HG02588 (cell line): ENCODE measurements around the gene LTBP2.

Source experiments
- ATAC-seq: cut with Tn5 transposase; IDR thresholded peaks from one replicate; pipeline ENCODE4 v1.9.1; 2021; ENCODE audit warnings: mild to moderate bottlenecking, moderate library complexity; ENCODE audit not compliant: unreplicated experiment

The LTBP2 gene

GRCh38 chr14:74611650-74612349, at the start of gene LTBP2:
Gene LTBP2 (minus strand): TSS chr14:74612237. CDS start chr14:74611944, 293 bp downstream.
- no peak for ATAC-seq

- no peak for ATAC-seq
These were observed 48.8 kb upstream of the LTBP2 start for GRCh38 chr14:74660863-74661262.

DNA sequence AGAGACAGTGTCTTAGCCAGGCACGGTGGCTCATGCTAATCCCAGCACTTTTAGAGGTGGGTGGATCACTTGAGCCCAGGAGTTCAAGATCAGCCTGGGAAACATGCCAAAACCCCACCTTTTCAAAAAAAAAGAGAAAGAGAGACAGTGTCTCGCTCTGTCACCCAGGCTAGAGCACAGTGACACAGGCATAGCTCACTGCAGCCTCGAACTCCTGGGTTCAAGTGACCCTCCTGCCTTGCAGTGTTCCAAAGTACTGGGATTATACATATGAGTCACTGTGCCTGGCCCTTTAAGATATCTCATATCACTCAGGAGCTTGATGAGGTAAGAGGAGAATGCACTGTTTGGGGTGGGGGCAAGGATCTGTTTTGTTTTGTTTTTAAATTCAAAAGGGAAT, 48.1 kb upstream of the LTBP2 start:
- no peak for ATAC-seq

GRCh38 chr14:74658535-74659131, 46.6 kb upstream of the LTBP2 start:
- no peak for ATAC-seq

GRCh38 chr14:74656964-74657363, 44.9 kb upstream of the LTBP2 start:
- ATAC-seq: no peak

DNA sequence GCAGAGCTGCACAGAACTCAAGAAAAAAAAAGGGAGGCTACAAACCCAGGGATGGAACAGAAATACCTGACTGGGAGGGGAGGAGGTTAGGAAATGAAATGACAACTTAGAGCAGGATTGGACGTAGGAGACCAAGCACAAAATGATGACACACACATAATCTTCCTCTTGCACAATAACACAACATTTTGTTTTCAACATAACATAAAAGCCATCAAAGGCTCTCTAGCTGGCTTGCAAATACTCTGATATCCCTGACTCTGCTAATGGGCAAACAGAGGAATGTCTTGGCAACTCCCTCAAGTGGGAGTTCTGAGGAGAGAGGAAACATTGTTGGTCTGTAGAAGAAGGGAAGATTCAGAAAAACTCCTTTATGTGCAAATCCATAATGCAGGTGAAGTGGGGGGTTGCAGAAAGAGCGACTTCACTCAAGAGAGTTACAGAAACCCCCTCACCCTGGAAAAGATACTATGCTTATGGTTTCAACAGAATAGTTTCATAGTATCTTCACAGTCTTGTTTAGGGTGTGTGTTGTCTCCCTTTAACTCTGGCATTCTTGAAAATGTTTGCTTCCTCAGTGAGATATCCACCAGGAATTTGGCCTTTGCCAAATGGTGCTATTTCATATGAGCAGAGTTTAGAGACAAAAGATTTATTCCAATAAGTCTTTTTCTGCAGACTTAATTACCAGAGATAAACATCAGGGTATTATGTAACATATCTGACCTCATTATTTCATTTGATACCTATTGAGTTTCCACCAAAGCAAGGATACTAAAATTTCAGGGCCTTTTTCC, 43.8 kb upstream of the LTBP2 start:
- no peak for ATAC-seq

- ATAC-seq: no peak
These were observed 42.9 kb upstream of the LTBP2 start for GRCh38 chr14:74654931-74655330.

- ATAC-seq: no peak
These were observed 41.5 kb upstream of the LTBP2 start for GRCh38 chr14:74653386-74654138.

DNA sequence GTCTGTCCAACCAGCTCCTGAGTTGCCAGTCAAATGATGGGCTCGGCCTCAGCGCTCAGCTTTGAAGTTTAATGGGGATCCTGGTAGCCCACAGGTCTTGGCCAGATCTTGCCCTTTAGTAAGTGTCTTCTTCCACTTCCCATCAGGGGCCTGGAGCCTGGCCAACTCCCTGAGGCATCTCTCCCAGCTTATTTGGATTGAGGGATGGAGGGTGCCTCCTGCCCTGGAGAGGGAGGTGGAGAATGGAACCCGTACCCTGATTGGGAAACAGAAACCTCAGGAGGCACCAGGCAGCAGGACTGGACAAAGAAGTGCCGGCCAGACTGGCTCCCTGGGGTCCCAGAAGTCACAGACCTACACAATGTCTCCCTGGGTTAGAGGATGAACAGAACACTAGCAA, 40.5 kb upstream of the LTBP2 start:
- no peak for ATAC-seq

- ATAC-seq: no peak
These were observed 39.1 kb upstream of the LTBP2 start for GRCh38 chr14:74650927-74651686.

GRCh38 chr14:74649673-74650072, 37.6 kb upstream of the LTBP2 start:
- no peak for ATAC-seq

DNA sequence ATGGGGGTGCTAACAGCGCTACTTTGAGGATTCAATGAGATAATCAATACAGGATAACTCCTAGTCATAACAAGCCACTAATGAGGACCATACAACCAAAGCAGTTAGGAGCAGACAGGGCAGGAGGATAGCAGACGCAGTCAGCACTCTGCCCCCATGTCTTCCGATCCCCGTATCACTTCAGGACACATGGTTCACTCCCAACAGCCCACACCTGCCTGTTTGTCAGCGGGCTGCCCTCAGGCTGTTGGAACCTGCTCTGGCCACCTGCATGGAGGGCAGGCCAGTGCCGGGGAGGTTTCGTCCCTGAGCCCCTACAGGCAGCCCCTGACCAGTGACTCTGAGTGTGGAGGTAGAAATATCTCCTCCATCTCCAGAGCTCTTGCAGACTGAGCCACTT, 37.1 kb upstream of the LTBP2 start:
- no peak for ATAC-seq

DNA sequence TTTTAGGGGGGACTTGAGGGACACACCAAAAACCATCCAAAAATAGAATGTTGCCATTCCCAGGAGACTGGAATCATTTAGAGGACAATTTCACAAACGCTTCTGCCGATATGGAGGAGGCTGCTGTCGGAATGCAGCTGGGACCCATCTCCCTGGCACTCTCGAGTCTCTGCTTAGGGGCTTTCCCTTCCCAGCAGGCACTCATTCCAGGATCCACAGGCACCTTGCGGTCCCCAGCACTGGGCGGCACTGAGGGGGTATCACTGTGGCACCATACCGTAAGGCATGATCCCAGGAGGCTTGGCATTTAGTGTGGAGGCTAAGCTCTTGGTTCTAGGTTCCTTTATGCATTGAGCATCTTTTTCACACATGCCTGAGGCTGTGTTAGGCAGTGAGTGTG, 36.6 kb upstream of the LTBP2 start:
- ATAC-seq: no peak

DNA sequence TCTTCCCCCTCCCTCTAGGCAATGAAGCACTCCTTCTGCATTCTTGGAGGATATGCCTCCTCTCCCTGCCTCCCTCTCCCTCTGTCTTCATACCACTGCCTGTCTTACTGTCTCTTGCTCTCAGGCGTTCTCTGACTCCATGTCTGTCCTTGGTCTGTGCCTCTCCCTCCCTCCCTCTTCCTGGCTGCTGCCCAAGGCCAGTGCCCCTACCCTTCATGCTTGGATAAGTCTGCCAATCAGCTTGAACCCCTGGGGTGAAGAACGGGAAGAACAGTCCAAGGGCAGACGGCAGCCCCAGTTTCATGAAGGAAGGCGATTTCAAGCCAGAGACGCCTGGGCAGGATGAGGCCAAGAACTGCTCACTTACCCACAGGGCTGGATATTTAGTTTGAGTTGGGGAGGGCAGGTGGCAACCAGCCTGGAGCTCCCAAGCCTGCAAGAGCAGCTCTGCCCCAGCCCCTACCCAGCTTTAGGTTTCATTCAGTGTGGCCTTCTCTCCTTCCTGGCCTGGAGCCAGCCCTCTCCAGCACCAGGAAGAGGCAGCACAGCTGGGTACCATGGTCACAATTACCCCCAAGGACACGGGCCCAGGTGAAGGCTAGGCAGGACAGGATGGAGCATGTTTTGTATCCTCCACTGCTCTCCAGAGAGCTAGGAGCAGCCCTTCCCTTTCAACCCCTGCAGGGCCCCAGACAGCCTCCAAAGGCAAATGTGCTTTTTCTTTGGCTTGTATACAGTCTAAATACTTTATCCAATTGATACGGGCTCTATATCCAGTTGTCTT, 35.8 kb upstream of the LTBP2 start:
- ATAC-seq: no peak

DNA sequence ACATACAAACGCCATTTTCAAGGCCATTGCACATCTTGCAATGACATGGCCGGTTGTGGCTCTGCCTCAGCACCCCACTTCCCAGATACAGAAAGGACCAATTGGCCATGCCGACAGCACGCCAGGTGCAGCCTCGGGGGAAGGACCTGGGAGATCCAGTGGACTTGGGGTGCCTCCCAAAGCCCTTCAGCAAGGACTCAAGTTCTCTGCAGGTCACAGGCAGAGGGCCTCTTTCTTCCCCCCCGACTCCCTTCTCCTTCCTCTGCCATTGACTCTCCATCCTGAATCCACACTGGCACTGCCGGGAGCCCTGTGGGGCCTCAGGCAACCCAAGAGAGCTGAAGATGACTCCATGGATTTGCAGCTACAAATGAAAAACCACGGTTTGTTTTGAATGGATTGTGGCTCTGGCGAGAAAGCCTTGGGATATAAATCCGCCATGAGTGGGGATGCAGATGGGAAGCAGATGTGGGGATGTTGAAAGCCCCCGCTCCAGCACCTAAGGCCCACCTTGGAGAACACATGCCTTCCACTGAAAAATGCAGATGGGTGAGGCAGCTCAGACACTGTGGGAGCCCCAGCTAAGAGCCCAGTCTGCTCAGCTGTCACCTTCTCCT, 35.1 kb upstream of the LTBP2 start:
- ATAC-seq: no peak

DNA sequence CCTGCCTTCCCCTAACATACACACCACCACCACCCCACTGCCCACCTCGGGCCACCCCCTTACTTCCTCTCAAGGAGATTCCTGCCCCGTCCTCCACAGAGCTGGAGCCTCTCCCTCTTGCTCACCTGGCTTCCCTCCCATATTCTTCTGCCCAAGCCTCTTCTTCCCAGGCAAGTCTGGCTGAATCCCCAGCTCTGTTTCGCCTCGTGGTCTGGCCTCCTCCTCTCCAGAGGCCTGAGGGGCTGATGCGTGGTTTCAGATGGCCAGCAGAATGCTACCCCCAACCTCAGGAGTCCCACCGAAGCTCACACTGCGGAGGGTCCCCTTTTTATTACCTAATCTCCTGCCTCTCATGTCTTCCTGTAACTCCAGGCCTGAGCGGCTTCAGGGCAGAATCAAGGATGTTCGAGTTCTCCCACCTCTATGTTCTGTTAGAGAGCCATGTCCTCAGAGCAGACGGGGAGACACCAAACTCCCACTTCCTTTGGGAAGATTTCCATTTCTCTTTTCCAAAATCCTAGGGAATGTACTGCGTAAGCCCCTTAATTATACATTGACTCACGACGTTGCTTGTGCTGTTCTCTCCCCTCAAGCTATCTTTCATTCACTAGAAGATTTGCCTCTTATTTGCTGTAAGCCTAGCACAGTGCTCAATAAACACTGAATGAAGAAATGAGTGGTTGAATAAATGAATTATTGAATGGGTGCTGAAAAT, 33.9 kb upstream of the LTBP2 start:
- no peak for ATAC-seq

- ATAC-seq: no peak
These were observed 33.2 kb upstream of the LTBP2 start for GRCh38 chr14:74645244-74645643.

- no peak for ATAC-seq
These were observed 29.8 kb upstream of the LTBP2 start for GRCh38 chr14:74641601-74642391.
